Keratinocyte (primary cell): ENCODE data around the gene CNTNAP2. TPM values are rescaled to one million over a fixed set of nuclear protein-coding genes. Genes with fewer than 3 reads are reported as not detected.

ENCODE experiments used
- DNase-seq: peaks from one replicate; pipeline ENCODE4 v3.0.0-alpha.2; 2011; ENCODE audit warnings: low read depth, missing footprints, low spot score
- FAIRE-seq: peaks from 2 replicates; lab custom pipeline; 2011; peaks lifted over from hg19 to GRCh38; lab: Jason Lieb, UNC
- H2AFZ ChIP-seq: 2 replicates; pipeline ENCODE4 v1.6.0; 2012; ENCODE audit warnings: low read length, control low read depth, inconsistent platforms; ENCODE audit not compliant: control insufficient read depth
- H3K27ac ChIP-seq: 2 replicates; pipeline ENCODE4 v1.5.1; 2011; ENCODE audit warnings: low read length; ENCODE audit not compliant: control insufficient read depth, insufficient read depth
- H3K27me3 ChIP-seq: 3 replicates; pipeline ENCODE4 v1.6.0; 2011; ENCODE audit warnings: low read length; ENCODE audit not compliant: control insufficient read depth, insufficient read depth; ENCODE audit errors: extremely low read depth
- H3K36me3 ChIP-seq, 2 experiments: 2 replicates in 1 of 2; 3 replicates in 1 of 2; pipeline ENCODE4 v1.5.1; 2011; ENCODE audit warnings: low read length in 2 of 2, mild to moderate bottlenecking in 1 of 2; ENCODE audit not compliant: control insufficient read depth in 2 of 2, insufficient read depth in 2 of 2; ENCODE audit errors: extremely low read depth in 1 of 2
- H3K4me1 ChIP-seq: 3 replicates; pipeline ENCODE4 v1.5.1; 2011; ENCODE audit warnings: low read length; ENCODE audit not compliant: control insufficient read depth, insufficient read depth; ENCODE audit errors: extremely low read depth
- H3K4me2 ChIP-seq: 3 replicates; pipeline ENCODE4 v1.6.0; 2011; ENCODE audit warnings: low read depth, low read length; ENCODE audit not compliant: control insufficient read depth, insufficient read depth; ENCODE audit errors: extremely low read depth
- H3K4me3 ChIP-seq, 3 experiments: fragments of 200-600 bp in 1 of 3; sonication (generic) in 1 of 3; 2 replicates in 2 of 3; 3 replicates in 1 of 3; pipeline ENCODE4 v1.5.1; 2011 to 2016; ENCODE audit warnings: low read length in 3 of 3, mild to moderate bottlenecking in 3 of 3, control low read depth in 2 of 3, inconsistent platforms in 1 of 3, low read depth in 1 of 3, mixed read lengths in 1 of 3, mixed run types in 1 of 3, moderate library complexity in 1 of 3; ENCODE audit not compliant: control insufficient read depth in 2 of 3, insufficient read depth in 2 of 3; ENCODE audit errors: extremely low read depth in 1 of 3
- H3K79me2 ChIP-seq: 2 replicates; pipeline ENCODE4 v1.6.0; 2012; ENCODE audit warnings: low read length; ENCODE audit not compliant: control insufficient read depth, insufficient read depth
- H3K9ac ChIP-seq: 3 replicates; pipeline ENCODE4 v1.6.0; 2011; ENCODE audit warnings: low read length; ENCODE audit not compliant: control insufficient read depth, insufficient read depth; ENCODE audit errors: extremely low read depth
- H3K9me1 ChIP-seq: 3 replicates; pipeline ENCODE4 v1.6.0; 2011; ENCODE audit warnings: low read length; ENCODE audit not compliant: control insufficient read depth, insufficient read depth; ENCODE audit errors: extremely low read depth
- H3K9me3 ChIP-seq: 2 replicates; pipeline ENCODE4 v1.5.1; 2012; ENCODE audit warnings: low read depth, low read length; ENCODE audit not compliant: control insufficient read depth
- H4K20me1 ChIP-seq: 3 replicates; pipeline ENCODE4 v1.6.0; 2011; ENCODE audit warnings: low read length; ENCODE audit not compliant: control insufficient read depth, insufficient read depth; ENCODE audit errors: extremely low read depth
- CTCF ChIP-seq, 3 experiments: IDR thresholded peaks in 1 of 3; conservative IDR thresholded peaks in 1 of 3; optimal IDR thresholded peaks in 1 of 3; 2 replicates in 2 of 3; 3 replicates in 1 of 3; pipeline versions ENCODE3 to v1.5.1; 2011; ENCODE audit warnings: low read length in 3 of 3, mild to moderate bottlenecking in 3 of 3, moderate library complexity in 2 of 3, control low read depth in 1 of 3, inconsistent platforms in 1 of 3; ENCODE audit not compliant: insufficient read depth in 2 of 3; ENCODE audit errors: extremely low read depth in 1 of 3
- EZH2 ChIP-seq: IDR thresholded peaks from one replicate; pipeline ENCODE4 v1.6.1; 2012; ENCODE audit warnings: inconsistent platforms, mild to moderate bottlenecking, low read length, moderate library complexity
- dilution Hi-C: fragments of 300-500 bp; cut with MboI; formaldehyde crosslinking; loops from one replicate; pipeline ENCODE4 v1.7.0; 2020; ENCODE audit warnings: low sequenced_read_pairs; ENCODE audit not compliant: extremely low pct_ligation_motif_present
- polyA plus RNA-seq, 5 experiments: library from polyadenylated mRNA; depleted of rRNA in 3 of 5; stranded (reverse) in 3 of 5; stranded (forward) in 1 of 5; unstranded in 1 of 5; fragments of >200 nt; gene quantifications; 1 replicate in 1 of 5; 2 replicates in 3 of 5; 3 replicates in 1 of 5; pipeline versions ENCODE4 v1.2.1 to v1.2.3, GENCODE V29; 2011 to 2012; ENCODE audit warnings: missing spikeins in 2 of 5, low read depth in 1 of 5, low replicate concordance in 1 of 5

CNTNAP2 gene
- polyA plus RNA-seq, 1 donor (not counting 4 experiments of a cell fraction or from before 2014, with no cell fraction given) = 1.4 TPM

- Histone ChIP-seq H3K9me3 (no peaks in the 10 kb centered on the region), H3K27ac (no peak overlapping the region), H3K9me1 (no peaks in the 10 kb centered on the region), H3K4me1 (no peaks in the 10 kb centered on the region), H2AFZ (no peak overlapping the region), H3K9ac (no peak overlapping the region), H3K4me3 (no peak overlapping the region), H3K27me3 (no peaks in the 10 kb centered on the region), H3K36me3 (no peaks in the 10 kb centered on the region), H3K4me2 (no peak overlapping the region), H4K20me1 (no peaks in the 10 kb centered on the region), H3K79me2 (no peaks in the 10 kb centered on the region)
- DNase-seq (no peak), FAIRE-seq (no peak)
- dilution Hi-C loops = no loop called here
- TF ChIP-seq EZH2 = no peak
- TF ChIP-seq CTCF (optimal IDR thresholded peaks at IDR 0.05 in 1 of 3, IDR thresholded peaks at IDR 0.05 in 1 of 3, conservative IDR thresholded peaks at IDR 0.05 in 1 of 3; ENCODE audit: extremely low read depth in 1 of 3, insufficient read depth in 2 of 3, low read length in 3 of 3) = no peak
Measured at GRCh38 chr7:146626912-146627311, 510.3 kb downstream of the CNTNAP2 start.

- no peak for FAIRE-seq
- dilution Hi-C loops = no loop called here
Measured at GRCh38 chr7:146635205-146636032, 518.8 kb downstream of the CNTNAP2 start.

More at GRCh38 chr7:146635205-146636032, 518.8 kb downstream of the CNTNAP2 start:
- no peak overlapping the region for H3K4me3 ChIP-seq
- H3K4me2 ChIP-seq = no peak overlapping the region
- no peak for DNase-seq
- H3K4me1 ChIP-seq = no peaks in the 10 kb centered on the region
- H3K9ac ChIP-seq = no peak overlapping the region
- no peaks in the 10 kb centered on the region for H3K9me1 ChIP-seq
- H3K36me3 ChIP-seq = no peaks in the 10 kb centered on the region
- H3K9me3 ChIP-seq = no peaks in the 10 kb centered on the region
- H3K27me3 ChIP-seq = no peaks in the 10 kb centered on the region
- H4K20me1 ChIP-seq = no peaks in the 10 kb centered on the region
- TF ChIP-seq EZH2 (no peak), CTCF (optimal IDR thresholded peaks at IDR 0.05 in 1 of 3, IDR thresholded peaks at IDR 0.05 in 1 of 3, conservative IDR thresholded peaks at IDR 0.05 in 1 of 3; ENCODE audit: extremely low read depth in 1 of 3, insufficient read depth in 2 of 3, low read length in 3 of 3) (no peak)
- H3K27ac ChIP-seq = no peak overlapping the region
- no peak overlapping the region for H2AFZ ChIP-seq
- no peaks in the 10 kb centered on the region for H3K79me2 ChIP-seq
